H7 (cell line): ENCODE measurements around the gene ISYNA1. TPM values are rescaled to one million over a fixed set of nuclear protein-coding genes. Genes with fewer than 3 reads are reported as not detected.

Experiments used
- DNase-seq: peaks from one replicate; pipeline ENCODE4 v3.0.0; 2012
- H3K27me3 ChIP-seq: 2 replicates; pipeline ENCODE4 v1.6.0; 2011; ENCODE audit warnings: mild to moderate bottlenecking, low read length; ENCODE audit not compliant: control insufficient read depth, insufficient read depth
- H3K36me3 ChIP-seq: replicated peaks from 2 replicates; pipeline ENCODE4 v1.5.1; 2011; ENCODE audit warnings: low read length; ENCODE audit not compliant: control insufficient read depth, insufficient read depth
- H3K4me3 ChIP-seq: 2 replicates; pipeline ENCODE4 v1.5.1; 2011; ENCODE audit warnings: low read depth, mild to moderate bottlenecking, control low read depth, low read length, moderate library complexity; ENCODE audit not compliant: insufficient read depth
- total RNA-seq: library from RNA; depleted of rRNA; stranded (reverse); fragments of >200 nt; shearing (Covaris generic); gene quantifications from 2 replicates; pipeline ENCODE4 v1.2.3, GENCODE V29; 2014

Gene ISYNA1
- total RNA-seq, 1 experiment from 2014 or later = 183 TPM

DNA sequence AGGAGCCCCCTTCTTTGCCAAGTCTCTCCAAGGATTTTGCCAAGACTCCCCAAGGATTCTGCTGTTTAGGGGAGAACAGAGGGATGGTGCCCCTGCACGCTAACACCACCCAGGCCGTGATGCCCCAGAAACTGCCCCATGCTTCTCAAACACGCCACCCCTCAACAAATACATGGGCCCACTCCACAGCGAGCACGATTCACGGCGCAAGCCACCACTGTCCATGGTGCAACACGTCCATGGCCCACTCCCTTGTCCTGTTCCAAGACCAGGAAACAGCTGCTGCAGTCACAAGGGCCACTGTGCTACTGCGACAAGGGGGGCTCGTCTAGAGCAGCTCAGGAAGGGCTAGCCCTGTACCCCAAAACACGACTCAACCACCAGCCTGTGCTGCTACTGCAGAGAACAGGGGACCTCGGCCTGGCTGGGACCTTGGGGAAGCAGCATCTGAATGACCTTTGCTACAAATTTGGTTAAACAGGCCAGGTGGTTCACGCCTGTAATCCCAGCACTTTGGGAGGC, 36.5 kb upstream of the ISYNA1 start:
- no peak for DNase-seq
- Histone ChIP-seq H3K36me3 (no peaks in the 10 kb centered on the region; the same call in 1 of the 2 replicates), H3K27me3 (no peaks in the 10 kb centered on the region), H3K4me3 (no peak overlapping the region)

- no peaks in the 10 kb centered on the region for H3K27me3 ChIP-seq
- DNase-seq = no peak
Measured at GRCh38 chr19:18473706-18474087, 35.8 kb upstream of the ISYNA1 start.

GRCh38 chr19:18473003-18473705, 35.2 kb upstream of the ISYNA1 start:
- DNase-seq = no peak
- Histone ChIP-seq H3K4me3 (no peak overlapping the region), H3K27me3 (no peaks in the 10 kb centered on the region), H3K36me3 (no peaks in the 10 kb centered on the region; the same call in 1 of the 2 replicates)

More at GRCh38 chr19:18473706-18474087, 35.8 kb upstream of the ISYNA1 start:
- Histone ChIP-seq H3K4me3 (no peak overlapping the region), H3K36me3 (no peaks in the 10 kb centered on the region; the same call in 1 of the 2 replicates)

DNA sequence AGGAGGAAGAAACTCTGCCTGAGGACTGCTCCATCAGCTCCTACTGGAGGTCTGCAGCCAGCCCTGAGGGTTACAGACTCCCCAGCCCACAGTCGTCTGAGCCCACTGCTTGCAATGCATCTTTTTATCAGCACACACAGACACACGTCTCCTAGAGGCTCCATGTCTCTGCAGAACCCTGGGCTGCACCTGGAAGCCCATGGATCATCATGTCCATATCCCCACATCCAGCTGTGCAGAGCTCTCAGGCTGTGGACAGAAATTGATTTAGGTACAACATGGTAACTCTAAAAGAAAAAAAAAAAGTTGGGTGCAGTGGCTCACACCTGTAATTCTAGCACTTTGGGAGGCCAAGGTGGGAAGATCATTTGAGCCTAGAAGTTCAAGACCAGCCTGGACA, 32.9 kb upstream of the ISYNA1 start:
- no peak for DNase-seq
- no peak overlapping the region for H3K4me3 ChIP-seq
- H3K36me3 ChIP-seq = no peaks in the 10 kb centered on the region; the same call in 1 of the 2 replicates
- no peaks in the 10 kb centered on the region for H3K27me3 ChIP-seq

DNA sequence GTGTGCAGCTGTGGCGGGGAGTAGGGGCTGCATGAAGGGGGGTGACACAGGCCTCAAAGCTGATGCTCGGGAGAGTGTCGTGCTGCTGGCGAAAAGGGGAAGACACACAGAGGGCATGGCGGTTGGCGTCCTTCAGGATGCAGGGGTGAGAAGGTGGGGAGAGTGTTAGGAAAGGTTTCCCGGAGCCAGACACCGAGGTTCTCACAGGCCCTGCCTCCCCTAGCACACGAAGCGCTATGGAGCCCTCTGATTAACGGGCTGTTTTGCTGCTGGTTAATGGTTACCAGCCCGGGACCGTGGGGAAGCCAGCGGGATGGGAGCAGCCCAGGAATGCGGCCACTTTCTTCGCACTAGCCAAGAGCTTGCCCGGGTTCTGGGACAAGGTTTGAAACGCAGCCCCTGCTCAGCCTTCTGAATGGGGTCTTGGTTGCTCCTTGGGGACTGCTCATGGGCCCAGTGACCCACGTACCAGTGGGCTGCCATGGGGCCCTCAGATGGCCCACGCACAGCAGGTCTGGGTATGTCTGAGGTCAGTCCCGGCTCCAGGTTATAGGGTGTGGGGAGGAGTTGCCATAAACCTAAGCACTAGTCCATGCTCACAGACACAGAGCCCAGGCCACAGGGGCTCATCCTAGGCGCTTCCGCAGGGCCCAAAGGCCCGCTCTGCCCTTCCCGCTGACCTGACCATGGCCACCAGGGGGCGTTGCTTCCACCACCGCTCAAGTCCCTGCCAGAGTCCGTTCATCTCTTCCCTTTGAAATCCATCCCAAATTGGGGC, 31.3 kb upstream of the ISYNA1 start:
- peak; percentile 95 for DNase-seq
- H3K27me3 ChIP-seq = no peaks in the 10 kb centered on the region
- no peak overlapping the region for H3K4me3 ChIP-seq
- no peaks in the 10 kb centered on the region; the same call in 1 of the 2 replicates for H3K36me3 ChIP-seq

DNA sequence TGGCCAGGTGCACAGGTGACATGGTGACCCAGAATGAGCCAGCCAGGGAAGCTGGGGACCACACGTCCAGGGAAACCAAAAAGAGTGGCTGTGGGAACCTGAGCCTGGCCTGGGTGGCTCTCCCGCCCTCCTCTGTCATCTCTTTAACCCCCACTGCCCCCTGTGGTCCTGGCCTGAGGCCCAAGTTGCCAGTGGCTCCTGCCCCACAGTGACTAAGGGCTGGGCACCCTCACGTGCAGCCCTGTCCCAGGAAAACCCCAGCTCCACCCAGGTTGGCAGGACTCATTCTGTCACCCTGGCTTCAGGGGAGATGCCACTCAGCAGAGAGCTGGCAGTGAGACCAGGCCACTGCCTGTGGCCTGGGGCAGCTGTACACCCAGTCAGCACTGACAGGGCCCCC, 30.6 kb upstream of the ISYNA1 start:
- Histone ChIP-seq H3K36me3 (no peaks in the 10 kb centered on the region; the same call in 1 of the 2 replicates), H3K27me3 (no peaks in the 10 kb centered on the region), H3K4me3 (no peak overlapping the region)
- DNase-seq = no peak

- H3K36me3 ChIP-seq = no peaks in the 10 kb centered on the region; the same call in 1 of the 2 replicates
- no peak overlapping the region for H3K4me3 ChIP-seq
- no peak for DNase-seq
- H3K27me3 ChIP-seq = no peaks in the 10 kb centered on the region
Measured at GRCh38 chr19:18467978-18468377, 30.0 kb upstream of the ISYNA1 start.

GRCh38 chr19:18466354-18466753, 28.4 kb upstream of the ISYNA1 start:
- no peak for DNase-seq
- Histone ChIP-seq H3K27me3 (no peaks in the 10 kb centered on the region), H3K4me3 (no peak overlapping the region), H3K36me3 (no peaks in the 10 kb centered on the region; the same call in 1 of the 2 replicates)

DNA sequence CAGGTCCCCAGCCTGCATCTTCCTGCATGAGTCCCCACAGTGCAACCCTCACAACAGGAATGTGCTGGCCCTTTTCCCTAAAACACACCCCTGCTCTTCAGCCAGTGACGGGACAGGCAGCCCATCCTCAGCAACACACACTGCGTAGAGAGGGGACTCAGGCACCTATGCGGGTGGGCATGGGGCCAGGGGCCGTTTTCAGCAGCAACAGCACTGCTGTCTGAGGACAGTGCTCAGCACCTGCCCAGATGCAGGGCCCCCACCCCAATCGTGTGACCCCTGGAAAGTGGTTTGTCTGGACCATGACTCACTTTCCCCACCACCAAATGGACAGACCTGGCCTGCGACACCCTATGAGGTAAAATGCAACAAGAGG, 28.0 kb upstream of the ISYNA1 start:
- no peak for DNase-seq
- Histone ChIP-seq H3K4me3 (no peak overlapping the region), H3K36me3 (no peaks in the 10 kb centered on the region; the same call in 1 of the 2 replicates), H3K27me3 (no peaks in the 10 kb centered on the region)

DNA sequence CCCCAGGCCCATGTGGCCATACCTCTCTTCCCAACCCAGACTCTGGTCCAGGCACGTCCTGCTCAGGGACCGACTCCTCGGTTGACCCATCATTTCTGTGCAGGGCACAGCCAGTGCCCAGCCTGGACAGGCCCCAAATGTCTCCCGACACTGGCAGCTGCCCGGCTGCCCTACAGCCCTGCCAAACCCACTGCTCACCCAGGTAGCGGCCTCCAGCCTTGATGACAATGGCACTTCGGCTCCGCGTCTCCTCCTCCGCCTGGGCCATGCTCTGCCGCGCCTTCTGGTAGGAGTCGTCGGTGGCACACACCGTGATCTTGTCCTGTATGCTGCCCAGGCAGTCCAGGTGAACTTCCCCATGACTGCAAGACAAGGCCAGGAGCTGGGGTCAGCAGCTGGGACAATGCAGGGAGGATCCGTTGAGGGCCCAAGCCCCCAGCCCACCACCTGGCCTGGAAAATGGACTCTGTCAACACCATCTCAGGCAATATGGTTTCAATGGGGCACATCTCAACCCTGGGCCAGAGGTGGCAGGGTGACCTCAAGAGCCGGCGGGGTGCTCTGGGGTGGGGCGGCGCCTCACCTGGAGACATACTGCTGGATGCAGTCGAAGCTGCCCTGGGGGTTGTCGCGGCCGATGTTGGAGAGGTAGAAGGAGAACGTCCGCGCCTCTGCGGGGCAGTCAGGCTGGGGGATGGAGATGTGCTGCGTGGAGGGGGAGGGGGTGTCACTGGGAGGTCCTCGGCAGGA, 27.5 kb upstream of the ISYNA1 start:
- Histone ChIP-seq H3K4me3 (no peak overlapping the region), H3K36me3 (peaks cover 4% of the 10 kb centered on the region), H3K27me3 (no peaks in the 10 kb centered on the region)
- DNase-seq = no peak

DNA sequence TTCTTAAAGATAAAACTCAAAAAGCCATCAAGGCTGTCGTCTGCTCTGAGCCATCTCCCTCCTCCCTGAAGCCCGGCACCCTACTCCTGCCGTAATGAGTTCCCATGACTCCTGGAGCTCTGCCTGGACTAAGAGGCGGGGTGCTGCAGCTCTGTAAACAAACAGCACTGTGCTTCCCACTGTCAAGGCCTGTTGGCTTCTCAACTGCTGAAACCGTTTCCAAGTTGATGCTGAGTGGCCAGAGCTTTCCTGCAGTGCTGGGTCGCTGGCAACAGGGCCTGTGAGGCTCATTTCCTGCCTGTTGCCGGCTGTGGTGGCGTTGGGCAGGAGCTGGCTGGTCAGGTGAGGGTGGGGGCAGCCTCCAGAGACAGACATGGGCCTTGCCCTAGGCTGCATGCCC, 26.7 kb upstream of the ISYNA1 start:
- Histone ChIP-seq H3K36me3 (peaks cover 6% of the 10 kb centered on the region), H3K4me3 (no peak overlapping the region), H3K27me3 (no peaks in the 10 kb centered on the region)
- DNase-seq = no peak

- no peak for DNase-seq
- Histone ChIP-seq H3K36me3 (peaks cover 8% of the 10 kb centered on the region), H3K4me3 (no peak overlapping the region), H3K27me3 (no peaks in the 10 kb centered on the region)
Measured at GRCh38 chr19:18461471-18461870, 23.5 kb upstream of the ISYNA1 start.

DNA sequence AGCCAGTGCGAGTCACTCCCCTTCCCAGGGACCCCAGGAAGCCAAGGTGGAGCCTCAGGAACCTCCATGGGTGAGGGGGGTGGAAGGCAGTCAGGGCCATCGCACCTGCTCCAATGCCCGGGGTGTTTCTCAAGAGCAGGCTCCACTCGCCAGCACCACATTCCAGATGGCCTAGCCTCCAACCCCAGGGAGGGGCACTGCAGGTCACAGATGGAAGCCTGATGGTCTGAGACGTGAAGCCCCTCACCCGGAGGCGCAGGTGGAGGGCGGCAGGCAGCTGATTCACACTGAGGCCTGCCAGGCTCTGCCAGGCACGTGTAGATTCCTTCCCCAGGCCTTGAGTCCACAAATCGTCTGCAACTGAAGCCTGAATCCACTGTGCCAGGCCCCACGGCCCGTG, 23.0 kb upstream of the ISYNA1 start:
- Histone ChIP-seq H3K4me3 (no peak overlapping the region), H3K27me3 (no peaks in the 10 kb centered on the region), H3K36me3 (peaks cover 8% of the 10 kb centered on the region)
- no peak for DNase-seq

DNA sequence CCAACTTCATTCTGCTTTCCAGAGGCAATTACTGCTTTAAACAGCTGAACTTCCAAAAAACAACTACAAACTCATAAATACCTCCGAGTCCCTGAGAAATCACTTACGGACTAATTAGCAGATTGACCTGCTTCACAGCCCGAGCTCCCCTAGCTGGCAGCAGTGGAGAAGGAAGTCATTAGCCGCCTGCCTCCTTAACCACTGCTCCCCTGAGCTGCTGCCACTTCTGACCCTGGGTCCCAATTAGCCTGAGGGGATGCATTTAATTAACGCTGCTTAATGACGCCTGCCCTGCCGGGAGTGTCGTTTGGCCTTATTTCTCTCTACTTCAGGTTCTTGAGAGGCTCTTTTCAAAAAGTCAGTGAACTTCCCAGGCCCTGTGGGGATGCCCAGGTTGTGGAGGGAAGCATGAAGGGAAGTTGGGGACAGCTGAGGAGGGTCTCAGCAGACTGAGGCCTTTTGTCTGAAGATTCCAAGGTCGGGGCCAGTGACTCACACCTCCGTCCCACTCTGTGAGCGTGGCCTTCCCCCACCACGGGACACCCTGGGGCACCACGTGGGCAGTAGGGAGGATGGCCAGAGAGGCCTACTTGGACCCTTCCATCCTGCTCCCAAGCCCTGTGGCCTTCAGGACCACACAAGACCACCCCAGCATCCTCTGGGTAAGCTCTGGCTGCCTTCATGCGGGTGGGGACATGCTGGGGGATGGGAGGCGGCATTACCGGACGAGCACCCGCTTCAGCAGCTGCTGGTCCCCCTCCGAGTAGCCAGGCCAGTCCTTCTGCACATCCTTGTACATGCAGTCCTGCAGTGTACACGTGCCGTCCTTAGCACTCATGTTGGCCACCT, 19.8 kb upstream of the ISYNA1 start:
- no peak for DNase-seq
- no peaks in the 10 kb centered on the region for H3K27me3 ChIP-seq

More for the DNA sequence above, 19.8 kb upstream of the ISYNA1 start:
- Histone ChIP-seq H3K36me3 (peaks cover 8% of the 10 kb centered on the region), H3K4me3 (no peak overlapping the region)
